HEK293 (cell line): ENCODE data around the gene SPTBN1.

Experiments used
- CTCF ChIA-PET: fragments of 350-600 bp; formaldehyde crosslinking; extraction: SDS; loops from one replicate; lab custom pipeline; 2021; ENCODE audit warnings: antibody characterized with exemption; lab: Yijun Ruan, JAX
- POLR2A ChIA-PET: fragments of 300-600 bp; formaldehyde crosslinking; extraction: SDS; loops from one replicate; lab custom pipeline; 2020; ENCODE audit warnings: antibody characterized with exemption, inconsistent platforms; lab: Yijun Ruan, JAX
- H3K27ac ChIP-seq: fragments of 200-500 bp; sonication (Bioruptor generic); 2 replicates; pipeline ENCODE4 v1.5.1; 2014; ENCODE audit warnings: low read depth, low read length, control low read depth, inconsistent platforms; ENCODE audit errors: extremely low read depth
- H3K36me3 ChIP-seq, 2 experiments: fragments of 200-500 bp in 1 of 2; sonication (Bioruptor generic) in 1 of 2; 1 replicate in 1 of 2; 2 replicates in 1 of 2; pipeline ENCODE4 v1.5.1; 2014 to 2017; ENCODE audit warnings: inconsistent platforms in 2 of 2, low read length in 2 of 2; ENCODE audit not compliant: control insufficient read depth in 2 of 2, insufficient read depth in 1 of 2
- H3K4me1 ChIP-seq: fragments of 200-500 bp; sonication (Bioruptor generic); 2 replicates; pipeline ENCODE4 v1.5.1; 2014; ENCODE audit warnings: mild to moderate bottlenecking, low read length, inconsistent platforms; ENCODE audit not compliant: control insufficient read depth, insufficient read depth
- H3K4me3 ChIP-seq: 2 replicates; pipeline ENCODE4 v1.5.1; 2011; ENCODE audit warnings: low read depth, mild to moderate bottlenecking, control low read depth, low read length, moderate library complexity
- H3K9me3 ChIP-seq: fragments of 200-500 bp; sonication (Bioruptor generic); 2 replicates; pipeline ENCODE4 v1.5.1; 2014; ENCODE audit warnings: low read depth, low read length, inconsistent platforms; ENCODE audit not compliant: control insufficient read depth, insufficient read depth
- EGR2 ChIP-seq: fragments of 450-650 bp; formaldehyde crosslinking; IDR thresholded peaks from 2 replicates; pipeline ENCODE4 v1.5.1; 2016; ENCODE audit warnings: low read depth, missing biosample characterization, missing genetic modification characterization
- FEZF1 ChIP-seq: fragments of 450-650 bp; formaldehyde crosslinking; IDR thresholded peaks from 2 replicates; pipeline ENCODE4 v1.5.1; 2016; ENCODE audit warnings: missing biosample characterization, missing genetic modification characterization
- HOXA7 ChIP-seq: sonication (generic); formaldehyde crosslinking; IDR thresholded peaks from 2 replicates; pipeline ENCODE4 v1.8.1; 2022; ENCODE audit warnings: missing genetic modification reagents, borderline replicate concordance
- KLF16 ChIP-seq: fragments of 450-650 bp; formaldehyde crosslinking; IDR thresholded peaks from 2 replicates; pipeline ENCODE4 v1.5.1; 2017; ENCODE audit warnings: missing biosample characterization, missing genetic modification characterization
- PRDM1 ChIP-seq: fragments of 450-650 bp; formaldehyde crosslinking; IDR thresholded peaks from 2 replicates; pipeline ENCODE4; 2016; ENCODE audit warnings: missing biosample characterization, missing genetic modification characterization
- RBAK ChIP-seq: fragments of 450-650 bp; formaldehyde crosslinking; IDR thresholded peaks from 2 replicates; pipeline ENCODE4 v1.5.1; 2016; ENCODE audit warnings: missing biosample characterization, missing genetic modification characterization
- REPIN1 ChIP-seq: fragments of 450-650 bp; formaldehyde crosslinking; IDR thresholded peaks from 2 replicates; pipeline ENCODE4 v1.5.1; 2017; ENCODE audit warnings: missing biosample characterization, missing genetic modification characterization, low read depth
- YY1 ChIP-seq: fragments of 450-650 bp; formaldehyde crosslinking; IDR thresholded peaks from 2 replicates; pipeline ENCODE4 v1.5.1; 2018; ENCODE audit warnings: missing biosample characterization, missing genetic modification characterization
- ZEB2 ChIP-seq: fragments of 450-650 bp; formaldehyde crosslinking; IDR thresholded peaks from 2 replicates; pipeline ENCODE4 v1.5.1; 2016; ENCODE audit warnings: missing biosample characterization, missing genetic modification characterization
- ZNF114 ChIP-seq: fragments of 450-650 bp; formaldehyde crosslinking; IDR thresholded peaks from 2 replicates; pipeline ENCODE4 v1.5.0; 2017; ENCODE audit warnings: missing biosample characterization, missing genetic modification characterization
- ZNF239 ChIP-seq: fragments of 450-650 bp; formaldehyde crosslinking; IDR thresholded peaks from 2 replicates; pipeline ENCODE4 v1.5.1; 2016; ENCODE audit warnings: missing biosample characterization, missing genetic modification characterization
- ZNF24 ChIP-seq: fragments of 450-650 bp; formaldehyde crosslinking; IDR thresholded peaks from 2 replicates; pipeline ENCODE4 v1.5.1; 2016; ENCODE audit warnings: missing biosample characterization, missing genetic modification characterization
- ZNF274 ChIP-seq, 2 experiments: fragments of 200-500 bp in 1 of 2; fragments of 450-650 bp in 1 of 2; sonication (Bioruptor generic) in 1 of 2; formaldehyde crosslinking in 1 of 2; IDR thresholded peaks; 2 replicates each; pipeline versions ENCODE4 v1.5.1 to v1.6.1; 2014 to 2016; ENCODE audit warnings: borderline replicate concordance in 1 of 2, inconsistent platforms in 1 of 2, low read length in 1 of 2, missing biosample characterization in 1 of 2, missing genetic modification characterization in 1 of 2
- ZNF366 ChIP-seq: fragments of 450-650 bp; formaldehyde crosslinking; conservative IDR thresholded peaks from 2 replicates; pipeline ENCODE4 v1.5.1; 2016; ENCODE audit warnings: missing biosample characterization, missing genetic modification characterization
- ZNF423 ChIP-seq: fragments of 450-650 bp; formaldehyde crosslinking; IDR thresholded peaks from 2 replicates; pipeline ENCODE4 v1.5.1; 2016; ENCODE audit warnings: missing biosample characterization, missing genetic modification characterization
- ZNF510 ChIP-seq: fragments of 450-650 bp; formaldehyde crosslinking; IDR thresholded peaks from 2 replicates; pipeline ENCODE4 v1.5.1; 2018; ENCODE audit warnings: mild to moderate bottlenecking, missing genetic modification characterization, missing biosample characterization; ENCODE audit not compliant: insufficient replicate concordance
- ZNF558 ChIP-seq: fragments of 450-650 bp; formaldehyde crosslinking; IDR thresholded peaks from 2 replicates; pipeline ENCODE4 v1.5.1; 2016; ENCODE audit warnings: missing biosample characterization, missing genetic modification characterization
- ZNF580 ChIP-seq: fragments of 450-650 bp; formaldehyde crosslinking; IDR thresholded peaks from 2 replicates; pipeline ENCODE4 v1.5.1; 2016; ENCODE audit warnings: missing biosample characterization, missing genetic modification characterization
- ZNF777 ChIP-seq: fragments of 450-650 bp; formaldehyde crosslinking; IDR thresholded peaks from 2 replicates; pipeline ENCODE4 v1.5.1; 2017; ENCODE audit warnings: missing biosample characterization, missing genetic modification characterization, borderline replicate concordance
- ZNF791 ChIP-seq: fragments of 450-650 bp; formaldehyde crosslinking; IDR thresholded peaks from 2 replicates; pipeline ENCODE4 v1.5.1; 2016; ENCODE audit warnings: missing biosample characterization, missing genetic modification characterization
- TF ChIP-seq, protein P1 (sequence below): fragments of 450-650 bp; formaldehyde crosslinking; IDR thresholded peaks from 2 replicates; pipeline ENCODE4 v1.5.1; 2016; ENCODE audit warnings: missing biosample characterization, missing genetic modification characterization

SPTBN1 gene

GRCh38 chr2:54681416-54681815 is 225.3 kb downstream of the SPTBN1 start (continued):
- no peak for TF ChIP-seq EGR2 (tag by site-specific recombination)
- TF ChIP-seq ZNF24 (tag by site-specific recombination) = no peak
- no peak for TF ChIP-seq REPIN1 (tag by site-specific recombination)
- no peak for TF ChIP-seq ZEB2 (tag by site-specific recombination)
- no peak for TF ChIP-seq YY1
- no peak for TF ChIP-seq ZNF239 (tag by site-specific recombination)

DNA sequence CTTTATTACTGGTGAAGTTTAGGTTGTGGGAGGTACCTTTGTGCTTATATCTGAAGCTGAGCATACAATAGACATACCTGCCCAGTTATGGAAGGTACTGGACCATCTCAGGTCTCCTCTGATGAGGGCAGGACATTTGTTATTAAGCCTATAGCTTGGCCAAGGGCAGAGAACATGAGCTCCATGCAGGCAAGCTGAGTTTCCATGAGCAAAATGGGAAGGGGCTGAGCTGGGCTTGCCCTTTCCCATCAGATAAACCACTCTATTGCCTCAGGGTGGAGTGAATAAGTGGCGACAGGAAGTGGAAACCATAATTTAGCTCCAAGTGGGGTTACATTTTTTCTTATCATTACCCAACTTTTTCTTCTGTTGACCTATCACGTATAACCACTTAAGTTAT is 227.5 kb downstream of the SPTBN1 start:
- no peaks in the 10 kb centered on the region for H3K36me3 ChIP-seq
- ChIA-PET CTCF (interaction anchor here (1.2 to 4.3 kb wide), 2 partner anchors 18 to 21 kb away, joined by 7 to 18 read pairs; no protein-coding TSS in a partner anchor), POLR2A (no interaction called here)
- no peak overlapping the region for H3K4me3 ChIP-seq
- TF ChIP-seq ZNF423 (no peak), ZNF558 (no peak), ZNF114 (tag by site-specific recombination) (no peak), KLF16 (tag by site-specific recombination) (no peak), ZNF510 (tag by site-specific recombination) (no peak), HOXA7 (no peak), ZNF777 (tag by site-specific recombination) (no peak)
- TF ChIP-seq, protein P1, sequence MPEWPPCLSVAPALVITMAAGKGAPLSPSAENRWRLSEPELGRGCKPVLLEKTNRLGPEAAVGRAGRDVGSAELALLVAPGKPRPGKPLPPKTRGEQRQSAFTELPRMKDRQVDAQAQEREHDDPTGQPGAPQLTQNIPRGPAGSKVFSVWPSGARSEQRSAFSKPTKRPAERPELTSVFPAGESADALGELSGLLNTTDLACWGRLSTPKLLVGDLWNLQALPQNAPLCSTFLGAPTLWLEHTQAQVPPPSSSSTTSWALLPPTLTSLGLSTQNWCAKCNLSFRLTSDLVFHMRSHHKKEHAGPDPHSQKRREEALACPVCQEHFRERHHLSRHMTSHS (tag by site-specific recombination) = no peak
- no peaks in the 10 kb centered on the region for H3K9me3 ChIP-seq
- H3K27ac ChIP-seq = no peak overlapping the region
- H3K4me1 ChIP-seq = no peaks in the 10 kb centered on the region

DNA sequence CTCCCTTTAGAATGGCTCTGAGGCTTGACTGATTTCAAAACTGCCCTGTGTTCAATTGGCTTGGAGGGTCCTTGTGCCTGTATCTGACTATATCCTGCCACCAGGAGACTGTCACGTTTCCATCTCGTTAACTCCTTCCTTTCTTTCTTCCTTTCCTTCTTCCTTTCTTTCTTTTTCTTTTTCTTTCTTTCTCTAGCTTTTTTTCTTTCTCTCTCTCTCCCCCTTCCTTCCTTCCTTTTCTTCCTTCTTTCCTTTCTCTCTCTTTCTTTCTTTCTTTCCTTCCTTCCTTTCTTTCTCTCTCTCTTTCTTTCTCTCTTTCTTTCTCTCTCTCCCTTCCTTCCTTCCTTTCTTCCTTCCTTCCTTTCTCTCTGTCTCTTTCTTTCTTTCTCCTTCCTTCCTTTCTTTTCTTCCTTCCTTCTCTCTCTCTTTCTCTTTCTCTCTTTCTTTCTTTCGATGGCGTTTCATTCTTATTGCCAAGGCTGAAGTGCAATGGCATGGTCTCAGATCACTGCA is 229.2 kb downstream of the SPTBN1 start:
- TF ChIP-seq ZNF366 (tag by site-specific recombination) = peak; percentile 96
- TF ChIP-seq ZNF791 (tag by site-specific recombination) = 0 out of 2 replicates have a peak, but pooled peaks have one; percentile 57
- TF ChIP-seq PRDM1 (tag by site-specific recombination) = peak; percentile 94
- TF ChIP-seq ZNF580 (tag by site-specific recombination) = no peak
- TF ChIP-seq RBAK (tag by site-specific recombination) = no peak
- Histone ChIP-seq H3K9me3 (no peaks in the 10 kb centered on the region), H3K4me3 (no peak overlapping the region), H3K4me1 (no peaks in the 10 kb centered on the region), H3K27ac (no peak overlapping the region), H3K36me3 (no peaks in the 10 kb centered on the region)
- POLR2A ChIA-PET = interaction anchor here (1.6 kb wide), 1 partner anchor 19 kb away, joined by 3 read pairs; no protein-coding TSS in a partner anchor
- CTCF ChIA-PET = interaction anchor here (0.6 to 1.0 kb wide), 5 partner anchors 8 to 228 kb away, joined by 3 to 5 read pairs (median 3); no protein-coding TSS in a partner anchor

DNA sequence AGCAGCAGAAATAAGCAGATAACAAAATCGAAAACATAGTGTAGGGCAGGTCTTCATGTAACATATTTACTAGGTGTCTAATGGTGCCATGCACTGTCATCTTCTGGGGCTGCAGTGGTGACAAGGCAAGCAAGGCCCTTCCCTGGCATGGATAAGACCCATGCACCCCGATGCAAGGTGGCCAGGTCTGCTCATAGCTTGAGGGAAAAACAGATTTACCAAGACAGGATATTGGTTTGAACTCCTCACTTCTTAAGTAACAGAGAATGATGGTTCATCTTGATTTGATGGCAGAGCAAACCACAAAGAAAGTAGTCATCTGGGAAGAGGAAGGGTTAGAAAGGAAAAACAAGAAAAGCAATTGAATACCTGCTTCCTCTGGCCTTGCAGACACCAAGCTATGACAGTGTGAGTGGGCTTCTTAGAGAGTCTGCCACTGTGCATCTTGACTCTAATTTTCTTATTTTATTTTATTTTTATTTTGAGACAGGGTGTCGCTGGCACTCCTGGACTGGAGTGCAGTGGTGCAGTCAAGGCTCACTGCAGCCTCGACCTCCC is 231.5 kb downstream of the SPTBN1 start:
- POLR2A ChIA-PET = no interaction called here
- TF ChIP-seq EGR2 (tag by site-specific recombination) (no peak), ZNF274 (IDR thresholded peaks at IDR 0.05; ENCODE audit: low read length) (no peak), ZNF274 (tag by site-specific recombination; IDR thresholded peaks at IDR 0.05; ENCODE audit: borderline replicate concordance) (no peak), FEZF1 (no peak)
- TF ChIP-seq, all 188 proteins: peak for 0
- no peak overlapping the region for H3K4me3 ChIP-seq
- H3K36me3 ChIP-seq = no peaks in the 10 kb centered on the region
- no peak overlapping the region for H3K27ac ChIP-seq
- CTCF ChIA-PET = interaction anchor here (0.7 to 1.3 kb wide), 2 partner anchors 22 to 29 kb away, joined by 3 read pairs; no protein-coding TSS in a partner anchor
- no peaks in the 10 kb centered on the region for H3K4me1 ChIP-seq
- H3K9me3 ChIP-seq = no peaks in the 10 kb centered on the region
